CD14-positive monocyte (primary cell): ENCODE results near the gene QRICH2. TPM values are rescaled to one million over a fixed set of nuclear protein-coding genes. Genes with fewer than 3 reads are reported as not detected.

Experiments used
- DNase-seq, 3 donors: peaks; one replicate each; pipeline ENCODE4 v3.0.0-alpha.2; 2011 to 2022
- H2AFZ ChIP-seq: 2 replicates; pipeline ENCODE4 v1.6.0; 2012; ENCODE audit warnings: mild to moderate bottlenecking, low read depth, low read length, inconsistent platforms; ENCODE audit not compliant: insufficient read depth, poor library complexity, severe bottlenecking
- H3K27ac ChIP-seq, 2 donors: 1 replicate in 1 of 2; 2 replicates in 1 of 2; pipeline ENCODE4 v1.5.1; 2012 to 2013; ENCODE audit warnings: low read length in 2 of 2, control low read depth in 1 of 2, inconsistent platforms in 1 of 2, low read depth in 1 of 2, mild to moderate bottlenecking in 1 of 2
- H3K27me3 ChIP-seq, 2 donors: one replicate each; pipeline versions ENCODE4 v1.6.0 to v1.6.1; 2011 to 2013; ENCODE audit warnings: low read length in 2 of 2; ENCODE audit not compliant: control insufficient read depth in 2 of 2, insufficient read depth in 2 of 2
- H3K36me3 ChIP-seq, 2 donors: replicated peaks in 1 of 2; 1 replicate in 1 of 2; 2 replicates in 1 of 2; pipeline versions ENCODE4 v1.5.1 to v1.6.1; 2012 to 2013; ENCODE audit warnings: low read length in 2 of 2, control low read depth in 1 of 2, inconsistent platforms in 1 of 2, mild to moderate bottlenecking in 1 of 2; ENCODE audit not compliant: insufficient read depth in 2 of 2, control insufficient read depth in 1 of 2
- H3K4me1 ChIP-seq, 2 donors: 1 replicate in 1 of 2; 2 replicates in 1 of 2; pipeline versions ENCODE4 v1.5.1 to v1.6.1; 2012 to 2013; ENCODE audit warnings: low read length in 2 of 2, control low read depth in 1 of 2, inconsistent platforms in 1 of 2, mild to moderate bottlenecking in 1 of 2, moderate library complexity in 1 of 2; ENCODE audit not compliant: insufficient read depth in 2 of 2, control insufficient read depth in 1 of 2
- H3K4me2 ChIP-seq: replicated peaks from 2 replicates; pipeline ENCODE3; 2012; ENCODE audit warnings: low read length, moderate library complexity, mild to moderate bottlenecking; ENCODE audit not compliant: poor library complexity, severe bottlenecking; ENCODE audit errors: extremely low read depth
- H3K4me3 ChIP-seq, 3 experiments: fragments of 200-600 bp in 1 of 3; sonication (generic) in 1 of 3; replicated peaks in 1 of 3; 1 replicate in 2 of 3; 2 replicates in 1 of 3; pipeline ENCODE4 v1.5.1; 2011 to 2013; ENCODE audit warnings: low read length in 3 of 3, mild to moderate bottlenecking in 3 of 3, control low read depth in 2 of 3, low read depth in 2 of 3, inconsistent platforms in 1 of 3, moderate library complexity in 1 of 3
- H3K79me2 ChIP-seq: 2 replicates; pipeline ENCODE4 v1.6.0; 2012; ENCODE audit warnings: mild to moderate bottlenecking, control low read depth, inconsistent platforms, low read length, moderate library complexity; ENCODE audit not compliant: insufficient read depth
- H3K9ac ChIP-seq: 2 replicates; pipeline ENCODE4 v1.6.0; 2017; ENCODE audit warnings: low read length, mild to moderate bottlenecking; ENCODE audit not compliant: insufficient read depth, poor library complexity, severe bottlenecking
- H3K9me3 ChIP-seq, 2 donors: replicated peaks in 1 of 2; 1 replicate in 1 of 2; 2 replicates in 1 of 2; pipeline versions ENCODE4 v1.5.1 to v1.6.1; 2012 to 2013; ENCODE audit warnings: low read length in 2 of 2, control low read depth in 1 of 2; ENCODE audit not compliant: control insufficient read depth in 1 of 2, insufficient read depth in 1 of 2
- H4K20me1 ChIP-seq: 2 replicates; pipeline ENCODE4 v1.6.0; 2012; ENCODE audit warnings: mild to moderate bottlenecking, low read length, control low read depth, moderate library complexity; ENCODE audit not compliant: insufficient read depth
- H3K27ac Mint-ChIP-seq, 7 donors: one replicate each; pipeline ENCODE4 v1.8.0; 2020; ENCODE audit warnings: mild to moderate bottlenecking in 7 of 7, mixed read lengths in 7 of 7, moderate library complexity in 6 of 7, inconsistent platforms in 2 of 7
- H3K27me3 Mint-ChIP-seq, 3 donors: one replicate each; pipeline ENCODE4 v1.8.0; 2021 to 2022; ENCODE audit warnings: low read depth in 3 of 3, mild to moderate bottlenecking in 3 of 3, mixed read lengths in 3 of 3, moderate library complexity in 3 of 3, inconsistent platforms in 1 of 3
- H3K36me3 Mint-ChIP-seq, 2 donors: one replicate each; pipeline ENCODE4 v1.8.0; 2020; ENCODE audit warnings: mixed read lengths in 2 of 2, inconsistent platforms in 1 of 2, mild to moderate bottlenecking in 1 of 2
- H3K4me1 Mint-ChIP-seq: one replicate; pipeline ENCODE4 v1.8.0; 2020; ENCODE audit warnings: mild to moderate bottlenecking, mixed read lengths
- H3K4me3 Mint-ChIP-seq, 2 donors: one replicate each; pipeline ENCODE4 v1.8.0; 2020; ENCODE audit warnings: mild to moderate bottlenecking in 2 of 2, mixed read lengths in 2 of 2, moderate library complexity in 1 of 2
- H3K9me3 Mint-ChIP-seq, 7 donors: one replicate each; pipeline ENCODE4 v1.8.0; 2020 to 2022; ENCODE audit warnings: mixed read lengths in 7 of 7, mild to moderate bottlenecking in 6 of 7, moderate library complexity in 6 of 7, inconsistent platforms in 2 of 7
- WGBS: methylation state at CpG from one replicate; pipeline ENCODE4 v1.1.5; 2013; ENCODE audit warnings: missing lambda C conversion rate; ENCODE audit not compliant: insufficient coverage; 5-methylcytosine and 5-hydroxymethylcytosine counted together
- intact Hi-C, 2 donors: fragments of 100-400 bp; cut with micrococcal nuclease; formaldehyde crosslinking; loops; one replicate each; pipeline versions ENCODE4 v1.15.0 to v1.15.1; 2023
- polyA plus RNA-seq, 3 donors: library from polyadenylated mRNA; depleted of rRNA in 1 of 3; unstranded in 2 of 3; stranded (reverse) in 1 of 3; fragments of 300-500 nt in 2 of 3; fragments of >200 nt in 1 of 3; fragmentation: Illumina TruSeq in 2 of 3; gene quantifications; 1 replicate in 2 of 3; 2 replicates in 1 of 3; pipeline ENCODE4 v1.2.3, GENCODE V29; 2012 to 2021
- TF ChIP-seq, protein P1 (sequence below): fragments of 200-600 bp; IDR thresholded peaks from one replicate; pipeline ENCODE4 v1.8.0; 2022; ENCODE audit warnings: antibody characterized with exemption, mild to moderate bottlenecking

The QRICH2 gene
- polyA plus RNA-seq, 3 donors: 0.04 to 1.9 TPM; not detected in 1

DNA sequence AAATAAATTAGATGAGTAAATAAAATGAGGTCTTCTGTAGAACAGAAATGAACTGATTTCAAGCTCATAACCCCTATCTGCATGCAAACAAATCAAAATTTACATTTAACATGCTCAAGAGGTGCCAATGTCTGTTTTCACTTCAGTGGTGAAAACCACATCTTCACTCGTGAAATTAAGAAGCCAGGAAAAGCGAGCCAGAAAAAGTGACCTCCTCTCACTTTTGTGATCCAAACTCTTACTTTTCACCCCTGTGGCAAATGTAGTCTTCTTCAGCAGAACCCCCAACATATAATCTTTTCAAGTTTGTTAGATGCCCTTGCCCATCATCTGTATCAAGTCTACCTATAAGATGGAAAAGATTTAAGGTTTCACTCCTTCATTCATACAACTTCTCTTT, 9.5 kb upstream of the QRICH2 start:
- Histone ChIP-seq H3K27ac (no peak overlapping the region), H3K4me1 (no peaks in the 10 kb centered on the region), H2AFZ (no peak overlapping the region), H3K9ac (no peak overlapping the region), H3K79me2 (no peaks in the 10 kb centered on the region), H3K4me3 (no peak overlapping the region), H3K27me3 (no peaks in the 10 kb centered on the region), H4K20me1 (no peaks in the 10 kb centered on the region), H3K36me3 (peaks cover 34 to 63% of the 10 kb centered on the region in 2 donors), H3K9me3 (no peaks in the 10 kb centered on the region), H3K4me2 (no peak overlapping the region)
- Mint-ChIP-seq H3K4me3 (no peak overlapping the region), H3K4me1 (no peaks in the 10 kb centered on the region), H3K36me3 (peaks cover 60 to 77% of the 10 kb centered on the region in 2 donors), H3K27ac (no peak overlapping the region), H3K9me3 (no peaks in the 10 kb centered on the region), H3K27me3 (peaks cover 0 to 2% (median 0%) of the 10 kb centered on the region in 3 donors)
- TF ChIP-seq, protein P1, sequence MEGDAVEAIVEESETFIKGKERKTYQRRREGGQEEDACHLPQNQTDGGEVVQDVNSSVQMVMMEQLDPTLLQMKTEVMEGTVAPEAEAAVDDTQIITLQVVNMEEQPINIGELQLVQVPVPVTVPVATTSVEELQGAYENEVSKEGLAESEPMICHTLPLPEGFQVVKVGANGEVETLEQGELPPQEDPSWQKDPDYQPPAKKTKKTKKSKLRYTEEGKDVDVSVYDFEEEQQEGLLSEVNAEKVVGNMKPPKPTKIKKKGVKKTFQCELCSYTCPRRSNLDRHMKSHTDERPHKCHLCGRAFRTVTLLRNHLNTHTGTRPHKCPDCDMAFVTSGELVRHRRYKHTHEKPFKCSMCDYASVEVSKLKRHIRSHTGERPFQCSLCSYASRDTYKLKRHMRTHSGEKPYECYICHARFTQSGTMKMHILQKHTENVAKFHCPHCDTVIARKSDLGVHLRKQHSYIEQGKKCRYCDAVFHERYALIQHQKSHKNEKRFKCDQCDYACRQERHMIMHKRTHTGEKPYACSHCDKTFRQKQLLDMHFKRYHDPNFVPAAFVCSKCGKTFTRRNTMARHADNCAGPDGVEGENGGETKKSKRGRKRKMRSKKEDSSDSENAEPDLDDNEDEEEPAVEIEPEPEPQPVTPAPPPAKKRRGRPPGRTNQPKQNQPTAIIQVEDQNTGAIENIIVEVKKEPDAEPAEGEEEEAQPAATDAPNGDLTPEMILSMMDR: no peak
- intact Hi-C loops: no loop called here
- no peak for DNase-seq
- 80% methylated on average over 1 of the region's 2 CpGs for WGBS

DNA sequence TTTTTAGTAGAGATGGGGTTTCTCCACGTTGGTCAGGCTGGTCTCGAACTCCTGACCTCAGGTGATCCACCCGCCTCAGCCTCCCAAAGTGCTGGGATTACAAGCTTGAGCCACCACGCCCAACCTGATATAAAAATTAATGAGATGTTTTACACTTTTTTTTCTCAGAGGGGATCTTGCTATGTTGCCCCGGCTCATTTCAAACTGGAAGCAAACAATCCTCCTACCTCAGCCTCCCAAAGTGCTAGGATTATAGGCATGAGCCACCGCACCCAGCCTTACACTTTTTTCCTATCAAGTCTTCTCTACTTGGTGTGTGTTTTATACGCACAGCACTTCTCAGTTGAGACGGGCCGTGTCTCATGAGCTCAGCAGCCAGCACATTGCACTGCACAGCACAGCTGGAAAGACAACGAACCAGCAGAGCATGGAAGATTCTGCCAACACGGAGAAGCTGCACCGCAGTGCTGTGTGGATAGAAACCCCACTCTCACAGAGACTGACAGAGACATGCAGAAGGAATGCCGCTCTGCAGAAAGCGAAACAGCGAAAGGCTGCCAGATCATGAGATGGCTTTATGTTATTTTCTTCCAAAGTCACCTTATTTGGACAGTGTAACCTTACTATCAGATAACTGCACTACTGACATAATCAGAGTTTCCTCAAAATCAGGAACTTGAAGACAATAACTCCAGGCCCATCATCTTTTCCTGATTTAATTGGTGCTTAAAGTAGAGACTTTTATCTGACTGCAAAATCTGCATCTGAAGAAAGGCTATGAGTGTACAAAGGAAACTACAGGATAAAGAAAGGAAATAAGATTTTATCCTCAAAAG, 6.5 kb upstream of the QRICH2 start:
- no peak overlapping the region for H3K27ac ChIP-seq
- no peaks in the 10 kb centered on the region for H4K20me1 ChIP-seq
- H3K4me3 ChIP-seq: no peak overlapping the region
- Mint-ChIP-seq H3K27ac (peak overlapping the region in 2 of 7 donors; percentile 44 to 56), H3K9me3 (no peaks in the 10 kb centered on the region), H3K4me1 (no peaks in the 10 kb centered on the region), H3K36me3 (peaks cover 57 to 78% of the 10 kb centered on the region in 2 donors), H3K27me3 (peaks cover 0 to 4% (median 0%) of the 10 kb centered on the region in 3 donors), H3K4me3 (no peak overlapping the region)
- no peaks in the 10 kb centered on the region for H3K27me3 ChIP-seq
- intact Hi-C loops: loop anchor here in 1 of 2 donors (5.0 kb wide), 1 partner anchor 33 kb away; no protein-coding TSS in a partner anchor
- no peaks in the 10 kb centered on the region for H3K79me2 ChIP-seq
- no peak for DNase-seq
- WGBS: 100% methylated on average over 7 of the region's 15 CpGs
- H3K4me2 ChIP-seq: no peak overlapping the region
- no peak overlapping the region for H3K9ac ChIP-seq
- H3K36me3 ChIP-seq: peaks cover 41 to 70% of the 10 kb centered on the region in 2 donors
- TF ChIP-seq, protein P1: no peak
- no peaks in the 10 kb centered on the region for H3K4me1 ChIP-seq
- no peaks in the 10 kb centered on the region for H3K9me3 ChIP-seq
- no peak overlapping the region for H2AFZ ChIP-seq
